Peyer's patch (tissue), 4 donors: Measurements from ENCODE around the gene LMAN2L. TPM values are rescaled to one million over a fixed set of nuclear protein-coding genes. Genes with fewer than 3 reads are reported as not detected.
"Not testable (repeated sequence)": the region's sequence is repeated elsewhere in the genome, so short reads cannot be mapped to it uniquely, and the experiment has no call there.

Experiments
- DNase-seq, 3 donors: peaks; one replicate each; pipeline ENCODE4 v3.0.0-alpha.2; 2017 to 2019
- H3K27ac ChIP-seq, 4 donors: fragments of 200-600 bp; sonication (generic); one replicate each; pipeline ENCODE4 v1.5.1; 2016 to 2019
- H3K27me3 ChIP-seq, 2 donors: fragments of 200-600 bp; sonication (generic); one replicate each; pipeline ENCODE4 v1.5.1; 2019
- H3K36me3 ChIP-seq, 3 donors: fragments of 200-600 bp; sonication (generic); one replicate each; pipeline ENCODE4 v1.5.1; 2016 to 2019
- H3K4me1 ChIP-seq, 4 donors: fragments of 200-600 bp; sonication (generic); one replicate each; pipeline ENCODE4 v1.5.1; 2016 to 2019
- H3K4me3 ChIP-seq, 4 donors: fragments of 200-600 bp; sonication (generic); 1 replicate in 3 of 4; 2 replicates in 1 of 4; pipeline ENCODE4 v1.5.1; 2016 to 2019; ENCODE audit warnings: mild to moderate bottlenecking in 1 of 4
- H3K9me3 ChIP-seq, 4 donors: fragments of 200-600 bp; sonication (generic); one replicate each; pipeline ENCODE4 v1.5.1; 2016 to 2019; ENCODE audit warnings: mild to moderate bottlenecking in 1 of 4
- CTCF ChIP-seq, 6 experiments: fragments of 450-650 bp in 4 of 6; fragments of 200-600 bp in 2 of 6; sonication (generic) in 1 of 6; IDR thresholded peaks; one replicate each; pipeline ENCODE4 v1.5.1; 2017 to 2019; ENCODE audit warnings: antibody characterized with exemption in 6 of 6, mild to moderate bottlenecking in 3 of 6, moderate library complexity in 1 of 6
- POLR2A ChIP-seq, 2 donors: fragments of 450-650 bp; IDR thresholded peaks; one replicate each; pipeline ENCODE4 v1.5.1; 2017; ENCODE audit warnings: antibody characterized with exemption in 2 of 2, mild to moderate bottlenecking in 2 of 2, moderate library complexity in 2 of 2
- total RNA-seq, 4 donors: library from RNA; depleted of rRNA; stranded (reverse); fragments of >200 nt; gene quantifications; one replicate each; pipeline ENCODE4 v1.1.0, GENCODE V29; 2016

The LMAN2L gene
- total RNA-seq, 4 donors from 2014 or later = 9.4 to 12.5 (median 10.8) TPM

DNA sequence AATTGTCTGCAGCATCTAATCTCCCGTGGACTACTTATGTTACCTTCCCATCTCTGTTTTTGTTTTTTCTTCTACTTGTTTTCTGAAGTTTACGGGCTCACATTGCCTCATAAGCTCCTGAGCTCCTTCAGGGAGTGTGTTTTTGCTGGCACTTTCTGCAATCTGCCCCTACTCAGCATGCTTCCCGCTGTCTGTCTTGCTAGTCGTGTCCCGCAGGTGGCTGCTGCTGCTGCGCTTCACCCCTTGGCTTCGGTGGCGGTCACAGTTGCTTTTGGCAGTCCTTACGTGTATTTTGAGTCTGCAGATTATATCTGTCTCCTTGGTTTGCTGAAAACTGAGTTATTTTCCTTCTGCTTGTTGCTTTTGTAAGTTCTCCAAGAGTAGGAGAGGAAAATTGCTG, 60.0 kb downstream of the LMAN2L start:
- Histone ChIP-seq H3K36me3 (no peaks in the 10 kb centered on the region), H3K9me3 (no peaks in the 10 kb centered on the region), H3K27me3 (no peaks in the 10 kb centered on the region), H3K4me3 (no peak overlapping the region), H3K4me1 (no peaks in the 10 kb centered on the region), H3K27ac (no peak overlapping the region)
- DNase-seq = no peak
- TF ChIP-seq CTCF (IDR thresholded peaks at IDR 0.05) (no peak), POLR2A (IDR thresholded peaks at IDR 0.05) (no peak)

DNA sequence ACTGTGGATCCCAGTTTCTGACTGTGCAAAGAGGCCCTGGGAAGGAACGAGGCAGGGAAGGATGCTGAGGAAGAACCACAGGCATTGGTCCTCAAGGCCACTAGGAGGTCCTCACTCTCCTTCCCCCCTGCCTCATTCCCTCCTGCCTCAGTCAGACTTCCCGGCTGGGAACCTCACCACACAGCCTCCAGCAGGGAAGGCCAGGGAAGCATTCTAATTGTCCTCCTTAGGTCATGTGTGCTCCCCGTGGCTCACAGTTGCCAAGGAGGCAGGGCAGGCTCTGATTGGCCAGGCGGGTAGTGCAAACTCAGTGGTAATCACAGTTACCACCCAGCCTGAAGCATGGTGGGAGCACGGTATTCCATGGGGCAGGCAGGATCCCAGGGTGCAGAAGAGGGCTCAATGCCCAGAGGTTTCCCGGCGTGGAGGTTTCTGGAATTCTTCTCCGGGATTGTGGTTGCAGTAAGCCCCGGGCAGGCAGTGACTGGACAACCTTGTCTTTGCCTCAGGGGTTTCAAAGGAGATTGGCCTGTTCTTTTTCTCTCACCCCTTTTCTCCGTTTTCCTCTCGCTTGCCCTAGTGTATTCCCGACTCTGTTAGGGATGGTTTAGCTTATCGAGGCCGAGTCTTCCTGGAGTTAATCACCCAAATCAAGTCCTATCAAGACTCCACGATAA, 70.2 kb downstream of the LMAN2L start:
- Histone ChIP-seq H3K9me3 (no peaks in the 10 kb centered on the region), H3K36me3 (no peaks in the 10 kb centered on the region), H3K27me3 (no peaks in the 10 kb centered on the region), H3K27ac (no peak overlapping the region), H3K4me3 (no peak overlapping the region), H3K4me1 (no peaks in the 10 kb centered on the region)
- DNase-seq = peak in 1 of 3 donors; percentile 26
- TF ChIP-seq CTCF (IDR thresholded peaks at IDR 0.05) = no peak
- TF ChIP-seq POLR2A (IDR thresholded peaks at IDR 0.05) = no peak

DNA sequence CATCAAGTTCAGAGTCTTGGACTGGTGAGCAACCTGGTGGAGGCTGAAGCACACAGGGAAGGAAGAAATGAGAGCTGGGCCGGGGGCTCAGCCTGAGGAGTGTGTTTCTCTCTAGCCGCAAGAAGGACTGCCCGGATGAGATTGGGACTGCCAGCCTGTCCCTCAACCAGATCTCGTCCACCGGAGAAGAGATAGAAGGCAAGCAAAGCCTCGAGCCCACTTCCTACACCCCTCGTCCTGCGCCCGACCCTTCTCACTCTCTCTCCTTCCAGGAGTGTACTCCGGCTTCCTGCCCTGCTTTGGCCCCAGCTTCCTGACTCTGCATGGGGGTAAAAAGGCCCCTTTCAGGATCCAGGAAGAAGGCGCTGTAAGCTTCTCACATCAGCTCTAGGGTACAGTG, 71.1 kb downstream of the LMAN2L start:
- Histone ChIP-seq H3K9me3 (no peaks in the 10 kb centered on the region), H3K27ac (no peak overlapping the region), H3K27me3 (no peaks in the 10 kb centered on the region), H3K4me1 (no peaks in the 10 kb centered on the region), H3K36me3 (no peaks in the 10 kb centered on the region), H3K4me3 (no peak overlapping the region)
- no peak for TF ChIP-seq CTCF (IDR thresholded peaks at IDR 0.05)
- TF ChIP-seq POLR2A (IDR thresholded peaks at IDR 0.05) = no peak
- no peak for DNase-seq

DNA sequence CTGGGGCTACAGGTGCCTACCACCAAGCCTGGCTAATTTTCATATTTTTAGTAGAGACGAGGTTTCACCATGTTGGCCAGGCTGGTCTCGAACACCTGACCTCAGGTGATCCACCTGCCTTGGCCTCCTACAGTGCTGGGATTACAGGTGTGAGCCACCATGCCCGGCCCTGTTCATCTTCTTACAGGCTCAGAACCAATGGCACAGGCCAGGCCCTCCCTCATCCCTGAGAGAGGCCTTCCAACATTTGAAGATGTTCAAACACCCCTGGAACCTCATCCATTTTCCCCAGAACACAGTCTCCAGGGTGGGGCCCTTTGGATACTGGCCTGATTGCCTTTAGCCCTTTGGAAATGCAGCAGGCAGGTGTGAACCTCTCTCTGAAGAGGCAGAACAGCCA, 74.1 kb downstream of the LMAN2L start:
- not testable (repeated sequence) for H3K27me3 ChIP-seq, H3K9me3 ChIP-seq, H3K36me3 ChIP-seq, H3K4me1 ChIP-seq, H3K4me3 ChIP-seq, DNase-seq
- H3K27ac ChIP-seq = peak overlapping the region in 1 of 4 donors; percentile 22

- Histone ChIP-seq H3K27ac (peak overlapping the region in 1 of 4 donors; percentile 22), H3K9me3 (no peaks in the 10 kb centered on the region), H3K4me3 (no peak overlapping the region), H3K27me3 (no peaks in the 10 kb centered on the region), H3K36me3 (no peaks in the 10 kb centered on the region), H3K4me1 (no peaks in the 10 kb centered on the region)
- TF ChIP-seq POLR2A (IDR thresholded peaks at IDR 0.05) (no peak), CTCF (IDR thresholded peaks at IDR 0.05) (no peak)
- DNase-seq = peak in 1 of 3 donors; percentile 44
Measured at GRCh38 chr2:96665083-96665569, 74.7 kb downstream of the LMAN2L start.

- H3K4me3 ChIP-seq = no peak overlapping the region
- H3K27ac ChIP-seq = no peak overlapping the region
- DNase-seq = no peak
- no peaks in the 10 kb centered on the region for H3K9me3 ChIP-seq
- no peaks in the 10 kb centered on the region for H3K4me1 ChIP-seq
- TF ChIP-seq POLR2A (IDR thresholded peaks at IDR 0.05) = no peak
- no peak for TF ChIP-seq CTCF (IDR thresholded peaks at IDR 0.05)
- no peaks in the 10 kb centered on the region for H3K27me3 ChIP-seq
- no peaks in the 10 kb centered on the region for H3K36me3 ChIP-seq
Measured at GRCh38 chr2:96664366-96664925, 75.4 kb downstream of the LMAN2L start.
